ENCODE results near the gene TMEM98. TPM values are rescaled to one million over a fixed set of nuclear protein-coding genes. Genes with fewer than 3 reads are reported as not detected.

Gene TMEM98
- total and polyA plus RNA-seq, 9 of the 15 experiments (the other 6 are each of a cell fraction or from before 2014, with no cell fraction given), result 33.5 to 164 (median 84.7) TPM

GRCh38 chr17:32927724-32928585, at the start of gene TMEM98 (continued):
- TF ChIP-seq, protein P1, sequence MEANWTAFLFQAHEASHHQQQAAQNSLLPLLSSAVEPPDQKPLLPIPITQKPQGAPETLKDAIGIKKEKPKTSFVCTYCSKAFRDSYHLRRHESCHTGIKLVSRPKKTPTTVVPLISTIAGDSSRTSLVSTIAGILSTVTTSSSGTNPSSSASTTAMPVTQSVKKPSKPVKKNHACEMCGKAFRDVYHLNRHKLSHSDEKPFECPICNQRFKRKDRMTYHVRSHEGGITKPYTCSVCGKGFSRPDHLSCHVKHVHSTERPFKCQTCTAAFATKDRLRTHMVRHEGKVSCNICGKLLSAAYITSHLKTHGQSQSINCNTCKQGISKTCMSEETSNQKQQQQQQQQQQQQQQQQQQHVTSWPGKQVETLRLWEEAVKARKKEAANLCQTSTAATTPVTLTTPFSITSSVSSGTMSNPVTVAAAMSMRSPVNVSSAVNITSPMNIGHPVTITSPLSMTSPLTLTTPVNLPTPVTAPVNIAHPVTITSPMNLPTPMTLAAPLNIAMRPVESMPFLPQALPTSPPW (CRISPR knock-in tag; IDR thresholded peaks at IDR 0.05), result peak; percentile 54
- TF ChIP-seq HDAC1 (IDR thresholded peaks at IDR 0.05) (no peak), E2F3 (CRISPR knock-in tag; IDR thresholded peaks at IDR 0.05) (0 out of 2 replicates have a peak, but pooled peaks have one; percentile 13), PHB (CRISPR knock-in tag; IDR thresholded peaks at IDR 0.05) (0 out of 2 replicates have a peak, but pooled peaks have one; percentile 54), GABPB2 (CRISPR knock-in tag; conservative IDR thresholded peaks at IDR 0.05) (no peak), CTBP1 (IDR thresholded peaks at IDR 0.05; ENCODE audit: borderline replicate concordance) (0 out of 2 replicates have a peak, but pooled peaks have one; percentile 23), FOXP1 (CRISPR knock-in tag; IDR thresholded peaks at IDR 0.05) (no peak), ZNF589 (CRISPR knock-in tag; IDR thresholded peaks at IDR 0.05; ENCODE audit: low read depth) (0 out of 2 replicates have a peak, but pooled peaks have one; percentile 4), DIDO1 (tag; IDR thresholded peaks at IDR 0.05; ENCODE audit: low read depth) (no peak), NCOA2 (IDR thresholded peaks at IDR 0.05; ENCODE audit: partially characterized antibody in 2 of 2) (no peak), ZBTB7A (IDR thresholded peaks at IDR 0.05; ENCODE audit: borderline replicate concordance, control insufficient read depth, low read depth, low read length) (peak; percentile 92), ZBED1 (IDR thresholded peaks at IDR 0.05) (no peak), PTBP1 (IDR thresholded peaks at IDR 0.05; ENCODE audit: low read depth, low read length) (no peak), BACH1 (tag; IDR thresholded peaks at IDR 0.05) (no peak), MCM7 (IDR thresholded peaks at IDR 0.05) (no peak), GATAD2B (IDR thresholded peaks at IDR 0.05; ENCODE audit: borderline replicate concordance) (peak; percentile 43; the same call in 1 of the 2 replicates), ELF4 (CRISPR knock-in tag; IDR thresholded peaks at IDR 0.05) (no peak), FIP1L1 (IDR thresholded peaks at IDR 0.05; ENCODE audit: low read depth, low read length, poor library complexity, severe bottlenecking) (no peak), TCF7 (IDR thresholded peaks at IDR 0.05; ENCODE audit: borderline replicate concordance) (no peak)
- TF ChIP-seq, protein P2, sequence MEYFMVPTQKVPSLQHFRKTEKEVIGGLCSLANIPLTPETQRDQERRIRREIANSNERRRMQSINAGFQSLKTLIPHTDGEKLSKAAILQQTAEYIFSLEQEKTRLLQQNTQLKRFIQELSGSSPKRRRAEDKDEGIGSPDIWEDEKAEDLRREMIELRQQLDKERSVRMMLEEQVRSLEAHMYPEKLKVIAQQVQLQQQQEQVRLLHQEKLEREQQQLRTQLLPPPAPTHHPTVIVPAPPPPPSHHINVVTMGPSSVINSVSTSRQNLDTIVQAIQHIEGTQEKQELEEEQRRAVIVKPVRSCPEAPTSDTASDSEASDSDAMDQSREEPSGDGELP (CRISPR knock-in tag; IDR thresholded peaks at IDR 0.05; ENCODE audit: borderline replicate concordance), result no peak
- TF ChIP-seq, protein P3, sequence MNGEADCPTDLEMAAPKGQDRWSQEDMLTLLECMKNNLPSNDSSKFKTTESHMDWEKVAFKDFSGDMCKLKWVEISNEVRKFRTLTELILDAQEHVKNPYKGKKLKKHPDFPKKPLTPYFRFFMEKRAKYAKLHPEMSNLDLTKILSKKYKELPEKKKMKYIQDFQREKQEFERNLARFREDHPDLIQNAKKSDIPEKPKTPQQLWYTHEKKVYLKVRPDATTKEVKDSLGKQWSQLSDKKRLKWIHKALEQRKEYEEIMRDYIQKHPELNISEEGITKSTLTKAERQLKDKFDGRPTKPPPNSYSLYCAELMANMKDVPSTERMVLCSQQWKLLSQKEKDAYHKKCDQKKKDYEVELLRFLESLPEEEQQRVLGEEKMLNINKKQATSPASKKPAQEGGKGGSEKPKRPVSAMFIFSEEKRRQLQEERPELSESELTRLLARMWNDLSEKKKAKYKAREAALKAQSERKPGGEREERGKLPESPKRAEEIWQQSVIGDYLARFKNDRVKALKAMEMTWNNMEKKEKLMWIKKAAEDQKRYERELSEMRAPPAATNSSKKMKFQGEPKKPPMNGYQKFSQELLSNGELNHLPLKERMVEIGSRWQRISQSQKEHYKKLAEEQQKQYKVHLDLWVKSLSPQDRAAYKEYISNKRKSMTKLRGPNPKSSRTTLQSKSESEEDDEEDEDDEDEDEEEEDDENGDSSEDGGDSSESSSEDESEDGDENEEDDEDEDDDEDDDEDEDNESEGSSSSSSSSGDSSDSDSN (IDR thresholded peaks at IDR 0.05; ENCODE audit: borderline replicate concordance in 1 of 2, low read depth in 2 of 2, low read length in 2 of 2), result peak in 1 of 2 experiments; percentile 60; a peak in 1 of 4 replicates
- TF ChIP-seq, protein P4, sequence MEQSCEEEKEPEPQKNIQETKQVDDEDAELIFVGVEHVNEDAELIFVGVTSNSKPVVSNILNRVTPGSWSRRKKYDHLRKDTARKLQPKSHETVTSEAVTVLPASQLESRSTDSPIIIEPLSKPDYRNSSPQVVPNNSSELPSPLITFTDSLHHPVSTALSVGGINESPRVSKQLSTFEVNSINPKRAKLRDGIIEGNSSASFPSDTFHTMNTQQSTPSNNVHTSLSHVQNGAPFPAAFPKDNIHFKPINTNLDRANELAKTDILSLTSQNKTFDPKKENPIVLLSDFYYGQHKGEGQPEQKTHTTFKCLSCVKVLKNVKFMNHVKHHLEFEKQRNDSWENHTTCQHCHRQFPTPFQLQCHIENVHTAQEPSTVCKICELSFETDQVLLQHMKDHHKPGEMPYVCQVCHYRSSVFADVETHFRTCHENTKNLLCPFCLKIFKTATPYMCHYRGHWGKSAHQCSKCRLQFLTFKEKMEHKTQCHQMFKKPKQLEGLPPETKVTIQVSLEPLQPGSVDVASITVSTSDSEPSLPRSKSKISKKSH (CRISPR knock-in tag; IDR thresholded peaks at IDR 0.05), result no peak

Data from K562 (cell line).